H9 (cell line): Measurements from ENCODE around the gene RILPL1. TPM values are rescaled to one million over a fixed set of nuclear protein-coding genes. Genes with fewer than 3 reads are reported as not detected.

ENCODE experiments used
- DNase-seq: peaks from one replicate; pipeline ENCODE4 v3.0.0-alpha.2; 2017
- H2AFZ ChIP-seq: one replicate; pipeline ENCODE4 v1.6.1; 2013; ENCODE audit warnings: mild to moderate bottlenecking, low read length, control low read depth, moderate library complexity
- H2AK5ac ChIP-seq: 2 replicates; pipeline ENCODE4 v1.6.1; 2013; ENCODE audit warnings: low read length, control low read depth, mixed read lengths; ENCODE audit not compliant: insufficient read length
- H2BK120ac ChIP-seq: one replicate; pipeline ENCODE4 v1.6.1; 2013; ENCODE audit warnings: low read depth, mild to moderate bottlenecking, low read length, control low read depth, inconsistent platforms; ENCODE audit not compliant: poor library complexity, severe bottlenecking
- H2BK12ac ChIP-seq: 2 replicates; pipeline ENCODE4 v1.6.1; 2013; ENCODE audit warnings: low read length, control low read depth, mixed read lengths, low read depth; ENCODE audit not compliant: insufficient read length
- H2BK15ac ChIP-seq: 2 replicates; pipeline ENCODE4 v1.6.1; 2013; ENCODE audit warnings: low read depth, low read length, control low read depth
- H2BK20ac ChIP-seq: one replicate; pipeline ENCODE4 v1.6.1; 2013; ENCODE audit warnings: low read depth, mild to moderate bottlenecking, low read length, control low read depth, inconsistent platforms; ENCODE audit not compliant: poor library complexity, severe bottlenecking
- H2BK5ac ChIP-seq: 2 replicates; pipeline ENCODE4 v1.6.1; 2013; ENCODE audit warnings: low read length, control low read depth, mixed read lengths; ENCODE audit not compliant: insufficient read length
- H3K14ac ChIP-seq: 2 replicates; pipeline ENCODE4 v1.6.1; 2013; ENCODE audit warnings: low read length, control low read depth; ENCODE audit not compliant: insufficient read depth
- H3K18ac ChIP-seq: 2 replicates; pipeline ENCODE4 v1.6.1; 2013; ENCODE audit warnings: low read depth, mild to moderate bottlenecking, mixed read lengths, low read length, control low read depth; ENCODE audit not compliant: insufficient read length
- H3K23ac ChIP-seq: 2 replicates; pipeline ENCODE4 v1.6.1; 2013; ENCODE audit warnings: low read length, control low read depth, mixed read lengths, low read depth; ENCODE audit not compliant: insufficient read length
- H3K23me2 ChIP-seq: 2 replicates; pipeline ENCODE4 v1.6.1; 2013; ENCODE audit warnings: low read depth, mild to moderate bottlenecking, mixed read lengths, low read length, control low read depth; ENCODE audit not compliant: insufficient read length, poor library complexity, severe bottlenecking
- H3K27ac ChIP-seq: 2 replicates; pipeline ENCODE4 v1.5.1; 2013; ENCODE audit warnings: low read length, control low read depth, mixed read lengths, low read depth; ENCODE audit not compliant: insufficient read length
- H3K27me3 ChIP-seq: 2 replicates; pipeline ENCODE4 v1.6.1; 2013; ENCODE audit warnings: low read length, control low read depth, inconsistent platforms; ENCODE audit not compliant: insufficient read depth
- H3K4ac ChIP-seq: 2 replicates; pipeline ENCODE4 v1.6.1; 2013; ENCODE audit warnings: low read depth, mild to moderate bottlenecking, control low read depth, inconsistent platforms, low read length, moderate library complexity
- H3K4me1 ChIP-seq: 2 replicates; pipeline ENCODE4 v1.6.1; 2013; ENCODE audit warnings: low read length, control low read depth, inconsistent platforms; ENCODE audit not compliant: insufficient read depth
- H3K4me2 ChIP-seq: 2 replicates; pipeline ENCODE4 v1.6.1; 2013; ENCODE audit warnings: low read length, control low read depth, mixed read lengths; ENCODE audit not compliant: insufficient read length, insufficient read depth
- H3K56ac ChIP-seq: 2 replicates; pipeline ENCODE4 v1.6.1; 2013; ENCODE audit warnings: low read depth, mild to moderate bottlenecking, mixed read lengths, low read length, control low read depth; ENCODE audit not compliant: insufficient read length
- H3K79me1 ChIP-seq: 2 replicates; pipeline ENCODE4 v1.6.1; 2013; ENCODE audit warnings: low read depth, mild to moderate bottlenecking, moderate library complexity, low read length, control low read depth, inconsistent platforms; ENCODE audit not compliant: insufficient read depth, poor library complexity, severe bottlenecking
- H3K79me2 ChIP-seq: 2 replicates; pipeline ENCODE4 v1.6.1; 2013; ENCODE audit warnings: low read length, control low read depth, inconsistent platforms; ENCODE audit not compliant: insufficient read depth
- H3K9ac ChIP-seq: 2 replicates; pipeline ENCODE4 v1.6.1; 2013; ENCODE audit warnings: low read length, control low read depth, mixed read lengths; ENCODE audit not compliant: insufficient read length; ENCODE audit errors: extremely low read depth
- H3K9me3 ChIP-seq: one replicate; pipeline ENCODE4 v1.6.1; 2013; ENCODE audit warnings: low read depth, low read length, inconsistent platforms; ENCODE audit not compliant: control insufficient read depth
- H3T11ph ChIP-seq: one replicate; pipeline ENCODE4 v1.6.1; 2013; ENCODE audit warnings: mild to moderate bottlenecking, low read length, control low read depth, inconsistent platforms
- H4K20me1 ChIP-seq: one replicate; pipeline ENCODE4 v1.6.1; 2013; ENCODE audit not compliant: control insufficient read depth, insufficient read length, insufficient read depth
- H4K5ac ChIP-seq: 2 replicates; pipeline ENCODE4 v1.6.1; 2013; ENCODE audit warnings: low read depth, mild to moderate bottlenecking, mixed read lengths, low read length, control low read depth; ENCODE audit not compliant: insufficient read length
- H4K8ac ChIP-seq: replicated peaks from 2 replicates; pipeline ENCODE4 v1.6.1; 2013; ENCODE audit warnings: low read length, control low read depth, mixed read lengths, low read depth; ENCODE audit not compliant: insufficient read length
- H4K91ac ChIP-seq: 2 replicates; pipeline ENCODE4 v1.6.1; 2013; ENCODE audit warnings: low read depth, mild to moderate bottlenecking, moderate library complexity, mixed read lengths, low read length, control low read depth; ENCODE audit not compliant: insufficient read length
- H3K27ac Mint-ChIP-seq, 3 experiments: 2 replicates in 2 of 3; 3 replicates in 1 of 3; pipeline ENCODE4 v1.8.0; 2020 to 2021; ENCODE audit warnings: mixed read lengths in 3 of 3, mild to moderate bottlenecking in 1 of 3, moderate library complexity in 1 of 3
- H3K27me3 Mint-ChIP-seq: 2 replicates; pipeline ENCODE4 v1.8.0; 2021; ENCODE audit warnings: low read depth, mild to moderate bottlenecking, moderate library complexity, mixed read lengths
- H3K36me3 Mint-ChIP-seq, 3 experiments: 2 replicates in 2 of 3; 3 replicates in 1 of 3; pipeline ENCODE4 v1.8.0; 2020 to 2021; ENCODE audit warnings: low read depth in 3 of 3, mixed read lengths in 3 of 3; ENCODE audit not compliant: insufficient read depth in 1 of 3
- H3K4me1 Mint-ChIP-seq, 2 experiments: 2 replicates each; pipeline ENCODE4 v1.8.0; 2020; ENCODE audit warnings: mixed read lengths in 2 of 2
- H3K4me3 Mint-ChIP-seq, 2 experiments: 2 replicates in 1 of 2; 3 replicates in 1 of 2; pipeline ENCODE4 v1.8.0; 2020 to 2021; ENCODE audit warnings: mild to moderate bottlenecking in 2 of 2, mixed read lengths in 2 of 2, moderate library complexity in 1 of 2
- H3K9me3 Mint-ChIP-seq, 2 experiments: 2 replicates in 1 of 2; 3 replicates in 1 of 2; pipeline ENCODE4 v1.8.0; 2020; ENCODE audit warnings: mild to moderate bottlenecking in 2 of 2, mixed read lengths in 2 of 2, moderate library complexity in 1 of 2
- CTCF ChIP-seq: fragments of 200-600 bp; sonication (generic); conservative IDR thresholded peaks from 3 replicates; pipeline ENCODE4 v1.8.0; 2021; ENCODE audit warnings: antibody characterized with exemption, mild to moderate bottlenecking
- WGBS: extraction: QIAGEN DNeasy Blood & Tissue Kit; methylation state at CpG from one replicate; pipeline ENCODE4 v1.1.7; 2013; ENCODE audit warnings: missing lambda C conversion rate, low lambda C conversion rate, mixed read lengths; ENCODE audit not compliant: insufficient read length; ENCODE audit errors: extremely low coverage; 5-methylcytosine and 5-hydroxymethylcytosine counted together
- total RNA-seq: library from RNA; stranded (reverse); gene quantifications from 2 replicates; pipeline ENCODE4 v1.2.1, GENCODE V29; 2021

RILPL1 gene
- total RNA-seq, 1 experiment from 2014 or later, result 8.1 TPM

GRCh38 chr12:123526542-123527080 is 6.9 kb downstream of the RILPL1 start:
- Mint-ChIP-seq H3K27me3 (peaks cover 1% of the 10 kb centered on the region; the same call in 1 of the 2 replicates), H3K4me1 (no peaks in the 10 kb centered on the region), H3K27ac (no peak overlapping the region), H3K4me3 (no peak overlapping the region), H3K9me3 (no peaks in the 10 kb centered on the region; a peak in 1 of 5 replicates), H3K36me3 (peaks cover 10 to 45% (median 32%) of the 10 kb centered on the region in 3 experiments)
- Histone ChIP-seq H3K79me1 (no peaks in the 10 kb centered on the region), H3K9ac (no peak overlapping the region), H4K8ac (no peak overlapping the region), H2AFZ (no peak overlapping the region), H3K23me2 (no peaks in the 10 kb centered on the region), H2BK12ac (no peak overlapping the region), H4K5ac (no peak overlapping the region), H3K4me2 (no peak overlapping the region), H3K23ac (no peak overlapping the region), H3K18ac (no peak overlapping the region), H3K27me3 (no peaks in the 10 kb centered on the region), H2BK15ac (no peak overlapping the region), H3K79me2 (no peaks in the 10 kb centered on the region), H2BK120ac (no peak overlapping the region), H3K27ac (no peak overlapping the region), H3K56ac (no peak overlapping the region), H2BK5ac (no peak overlapping the region), H4K20me1 (no peaks in the 10 kb centered on the region), H2AK5ac (no peak overlapping the region), H3K14ac (no peak overlapping the region), H2BK20ac (no peak overlapping the region), H3K4ac (no peak overlapping the region), H4K91ac (no peak overlapping the region), H3K9me3 (no peaks in the 10 kb centered on the region), H3K4me1 (no peaks in the 10 kb centered on the region), H3T11ph (no peak overlapping the region)
- WGBS, result no CpG with 5 or more reads among the region's 7 CpGs
- no peak for TF ChIP-seq CTCF
- DNase-seq, result no peak
